Raji (cell line): ENCODE data around the gene RNASE12.

Experiments
- POLR2A ChIP-seq: IDR thresholded peaks from 2 replicates; pipeline ENCODE4 v1.6.1; 2011; ENCODE audit warnings: low read depth, low read length, control low read depth; ENCODE audit not compliant: insufficient read depth

Gene RNASE12

GRCh38 chr14:20606190-20606901 lies 15.2 kb upstream of the RNASE12 start:
- TF ChIP-seq POLR2A, result no peak

GRCh38 chr14:20603813-20604690 lies 12.9 kb upstream of the RNASE12 start:
- no peak for TF ChIP-seq POLR2A

DNA sequence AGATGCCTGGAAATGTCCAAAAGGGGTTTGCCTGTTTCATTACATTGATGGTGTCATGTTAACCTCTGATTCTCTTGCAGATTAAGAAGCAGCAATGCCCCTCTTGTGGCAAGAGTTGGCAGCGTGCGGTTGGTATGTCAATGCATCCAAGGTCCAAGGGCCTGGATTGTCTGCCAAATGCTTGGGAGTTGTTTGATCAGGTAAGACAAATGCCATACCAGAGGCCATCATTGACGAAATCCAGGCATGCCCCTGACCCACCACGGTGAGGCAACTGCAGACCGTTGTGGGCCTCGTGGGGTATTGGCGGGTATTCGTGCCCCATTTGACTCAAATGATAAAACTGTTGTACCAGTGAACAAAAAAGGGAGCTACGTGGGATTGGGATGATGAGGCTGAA lies 11.4 kb upstream of the RNASE12 start:
- no peak for TF ChIP-seq POLR2A

DNA sequence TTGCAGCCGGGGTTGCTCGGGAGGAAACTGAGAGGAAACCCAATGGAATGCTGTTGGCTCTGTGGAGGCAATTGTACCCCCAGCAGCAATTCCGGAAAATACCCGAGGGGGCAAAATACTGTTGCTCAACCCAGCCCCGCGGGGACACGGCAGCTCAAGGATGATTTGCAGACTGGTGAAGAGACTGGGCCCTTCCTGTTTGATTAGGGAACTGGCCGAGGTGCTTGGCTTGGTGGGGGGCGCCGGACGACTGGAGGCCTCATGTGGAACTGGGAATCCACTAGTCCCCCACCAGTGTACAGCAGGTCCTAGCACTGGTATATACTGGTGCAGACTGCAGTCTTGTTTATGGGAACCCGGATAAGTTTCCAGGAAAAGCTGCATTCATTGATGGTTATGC lies 10.3 kb upstream of the RNASE12 start:
- TF ChIP-seq POLR2A, result no peak

- TF ChIP-seq POLR2A, result no peak
These were observed 5.9 kb upstream of the RNASE12 start for GRCh38 chr14:20597108-20597507.

GRCh38 chr14:20592574-20592973 lies 1.4 kb upstream of the RNASE12 start:
- TF ChIP-seq POLR2A, result no peak

- TF ChIP-seq POLR2A, result no peak
These were observed 3.6 kb downstream of the RNASE12 start, which contains the start of gene RNASE11 for GRCh38 chr14:20587489-20588154. Gene RNASE11, minus strand, starts transcription at chr14:20588001.

DNA sequence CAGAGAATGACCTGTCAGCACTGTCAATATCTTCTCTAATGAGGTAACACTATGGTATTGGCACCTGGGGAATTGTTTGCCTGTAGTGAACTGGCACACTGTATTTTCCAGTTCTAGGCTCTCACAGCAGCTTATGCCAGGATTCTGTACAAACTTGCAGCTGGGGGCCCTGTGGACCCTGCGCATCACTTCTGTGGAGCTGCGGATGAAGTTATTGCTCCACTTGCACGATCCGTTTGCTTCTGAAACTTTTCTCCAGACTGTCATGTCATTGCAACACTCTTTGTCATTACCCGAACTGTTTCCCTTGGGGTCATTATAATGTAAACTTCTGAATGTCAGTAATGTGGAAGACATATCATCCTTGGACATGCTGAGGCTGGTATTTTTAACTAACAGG lies 7.3 kb downstream of the RNASE12 start:
- TF ChIP-seq POLR2A, result no peak

- no peak for TF ChIP-seq POLR2A
These were observed 8.0 kb downstream of the RNASE12 start for GRCh38 chr14:20583142-20583541.

- no peak for TF ChIP-seq POLR2A
These were observed 10.9 kb downstream of the RNASE12 start for GRCh38 chr14:20580242-20580641.

DNA sequence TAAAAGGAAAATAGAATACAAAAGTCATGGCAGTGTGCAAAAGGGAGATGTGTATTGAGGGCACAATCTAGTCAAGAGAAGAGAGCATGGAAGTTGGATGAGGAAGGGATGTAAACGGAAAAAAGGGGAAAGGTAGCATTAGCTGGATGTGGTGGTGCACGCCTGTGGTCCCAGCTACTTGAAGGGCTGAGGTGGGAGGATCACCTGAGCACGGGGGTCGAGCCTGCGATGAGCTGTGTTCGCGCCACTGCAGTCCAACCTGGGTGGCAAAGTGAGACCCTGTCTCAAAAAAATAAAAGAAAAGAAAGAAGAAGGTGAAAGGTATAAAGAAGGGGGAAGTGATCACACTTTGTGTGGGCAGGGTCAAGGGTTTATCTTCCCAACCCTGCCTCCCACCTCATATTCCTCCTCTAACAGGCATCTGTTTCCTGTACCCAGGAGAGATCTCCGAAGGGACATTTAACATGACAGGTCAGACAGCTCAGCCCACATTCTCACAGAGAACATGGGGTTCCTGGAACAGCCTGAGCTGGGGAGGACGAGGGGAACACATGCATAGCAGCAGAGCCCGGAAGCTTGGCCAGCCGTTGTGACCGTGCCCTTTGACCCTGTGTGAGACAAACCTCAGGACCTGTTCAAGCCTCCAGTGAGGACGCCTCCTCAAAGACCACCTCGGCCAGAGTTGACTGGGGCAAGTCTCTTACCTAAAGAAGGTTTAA lies 12.2 kb downstream of the RNASE12 start:
- no peak for TF ChIP-seq POLR2A

- no peak for TF ChIP-seq POLR2A
These were observed 12.9 kb downstream of the RNASE12 start for GRCh38 chr14:20578325-20578724.

DNA sequence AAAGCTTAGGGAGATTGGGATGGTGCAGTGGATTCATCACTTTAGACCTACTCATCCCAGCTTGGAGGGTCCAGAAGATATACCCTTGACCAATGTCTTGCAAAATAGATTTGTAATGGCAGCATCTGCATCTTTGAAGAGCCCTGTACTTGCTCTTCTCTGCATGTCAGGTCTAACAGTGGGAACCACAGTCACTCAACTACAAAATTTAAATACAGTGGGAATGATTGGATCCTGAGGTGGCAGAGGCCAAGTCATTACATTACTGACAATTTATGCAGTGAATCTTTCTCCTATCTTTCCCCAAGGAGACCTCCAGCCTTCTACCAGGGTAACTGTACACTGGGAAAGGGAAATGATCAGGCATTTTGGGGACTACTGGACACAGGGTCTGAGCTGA lies 22.1 kb downstream of the RNASE12 start:
- TF ChIP-seq POLR2A, result no peak

DNA sequence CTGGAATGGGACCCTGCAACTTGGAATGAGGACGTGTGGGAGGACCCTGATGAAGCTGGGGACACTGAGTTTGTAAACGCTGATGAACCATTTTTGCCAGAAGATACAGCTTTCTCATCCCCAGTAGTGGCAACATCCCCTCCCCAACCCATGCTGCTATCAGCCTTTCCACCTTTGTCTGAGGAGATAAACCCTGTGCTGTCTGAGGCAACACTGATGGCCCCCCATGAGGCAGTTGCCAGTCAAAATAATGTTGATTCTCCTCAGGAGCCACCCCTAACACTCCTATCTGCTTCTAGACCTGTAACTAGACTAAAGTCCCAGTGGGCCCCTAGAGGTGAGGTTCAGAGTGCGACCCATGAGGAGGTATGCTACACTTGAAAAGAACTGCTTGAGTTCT lies 22.8 kb downstream of the RNASE12 start:
- TF ChIP-seq POLR2A, result no peak

- no peak for TF ChIP-seq POLR2A
These were observed 26.6 kb downstream of the RNASE12 start for GRCh38 chr14:20564501-20564997.

DNA sequence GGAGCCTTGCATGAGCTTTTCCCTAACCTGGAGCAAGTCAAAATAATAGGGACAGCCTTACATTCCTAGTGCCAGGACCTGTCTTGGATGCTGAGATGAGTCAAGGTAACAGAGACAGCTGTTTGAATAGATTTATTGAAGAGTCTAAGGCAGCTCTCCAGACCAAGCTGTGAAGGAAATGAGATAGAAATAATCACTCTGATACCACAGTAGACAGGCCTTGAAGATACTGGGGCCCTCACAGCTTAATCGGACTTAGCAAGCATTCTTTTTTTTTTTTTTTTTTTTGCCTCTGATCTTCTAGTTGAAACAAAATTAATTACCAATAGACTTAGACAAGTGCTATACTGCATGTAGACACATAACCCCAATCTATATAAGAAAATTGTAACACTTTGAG lies 27.2 kb downstream of the RNASE12 start:
- no peak for TF ChIP-seq POLR2A

- no peak for TF ChIP-seq POLR2A
These were observed 30.2 kb downstream of the RNASE12 start, which contains the start of gene RNASE9 for GRCh38 chr14:20560961-20561360. Gene RNASE9, minus strand, starts transcription at chr14:20561047.
